Measurements from ENCODE around the gene BICD1. TPM values are rescaled to one million over a fixed set of nuclear protein-coding genes. Genes with fewer than 3 reads are reported as not detected.

Gene BICD1
- total and polyA plus RNA-seq, 2 donors (not counting 3 experiments of a cell fraction or from before 2014, with no cell fraction given) = 12.2 to 51.0 TPM

GRCh38 chr12:32377344-32378055 lies 270.9 kb downstream of the BICD1 start:
- Histone ChIP-seq H3K79me2 (ENCODE audit: control insufficient read depth, insufficient read depth, low read length) (no peaks in the 10 kb centered on the region), H3K9me1 (replicated peaks; ENCODE audit: control insufficient read depth, extremely low read depth, insufficient read depth, low read length) (no peaks in the 10 kb centered on the region), H3K4me1 (ENCODE audit: control insufficient read depth, extremely low read depth, insufficient read depth, low read length) (no peaks in the 10 kb centered on the region), H3K27ac (ENCODE audit: insufficient read depth, low read depth, low read length) (no peak overlapping the region), H3K27me3 (ENCODE audit: control insufficient read depth in 2 of 2, insufficient read depth in 2 of 2, low read length in 2 of 2) (no peaks in the 10 kb centered on the region), H3K9me3 (replicated peaks; ENCODE audit: control insufficient read depth, insufficient read depth, low read length) (no peaks in the 10 kb centered on the region), H3K36me3 (ENCODE audit: control insufficient read depth in 2 of 2, extremely low read depth in 1 of 2, insufficient read depth in 2 of 2, low read length in 2 of 2) (no peaks in the 10 kb centered on the region), H3K4me2 (ENCODE audit: insufficient read depth, low read length) (no peak overlapping the region), H2AFZ (ENCODE audit: low read depth, low read length) (no peak overlapping the region), H4K20me1 (replicated peaks; ENCODE audit: control insufficient read depth, extremely low read depth, insufficient read depth, low read length) (no peaks in the 10 kb centered on the region), H3K4me3 (replicated peaks in 1 of 3; ENCODE audit: insufficient read depth in 1 of 3, low read depth in 1 of 3, low read length in 3 of 3) (no peak overlapping the region), H3K9ac (replicated peaks; ENCODE audit: extremely low read depth, insufficient read depth, low read length) (no peak overlapping the region)
- dilution Hi-C loops (cut with MboI; ENCODE audit: extremely low pct_ligation_motif_present, low sequenced_read_pairs) = no loop called here
- BruUV-seq (replicated peaks) = no TSS peak
- intact Hi-C loops (cut with micrococcal nuclease) = no loop called here
- FAIRE-seq (no peak), DNase-seq (ENCODE audit: low read depth, low spot score) (no peak)
- ChIA-PET CTCF (interaction anchor here (1.2 to 1.9 kb wide), 3 partner anchors 12 to 280 kb away, joined by 3 to 5 read pairs (median 4); partner anchors contain the start of gene FGD4), POLR2A (no interaction called here)
- TF ChIP-seq POLR2AphosphoS5 (IDR thresholded peaks at IDR 0.05; ENCODE audit: insufficient read depth, low read depth, low read length) = no peak
- no peak for TF ChIP-seq JUN (IDR thresholded peaks at IDR 0.05; ENCODE audit: borderline replicate concordance, insufficient read depth, insufficient read length, low read depth)
- TF ChIP-seq GATA2 (IDR thresholded peaks at IDR 0.05; ENCODE audit: insufficient read depth, insufficient read length, low read depth, low read length) = no peak

GRCh38 chr12:32379213-32379612 lies 272.6 kb downstream of the BICD1 start:
- Histone ChIP-seq H3K4me1 (ENCODE audit: control insufficient read depth, extremely low read depth, insufficient read depth, low read length) (no peaks in the 10 kb centered on the region), H3K9ac (replicated peaks; ENCODE audit: extremely low read depth, insufficient read depth, low read length) (no peak overlapping the region), H2AFZ (ENCODE audit: low read depth, low read length) (no peak overlapping the region), H4K20me1 (replicated peaks; ENCODE audit: control insufficient read depth, extremely low read depth, insufficient read depth, low read length) (no peaks in the 10 kb centered on the region), H3K4me3 (replicated peaks in 1 of 3; ENCODE audit: insufficient read depth in 1 of 3, low read depth in 1 of 3, low read length in 3 of 3) (no peak overlapping the region), H3K9me3 (replicated peaks; ENCODE audit: control insufficient read depth, insufficient read depth, low read length) (no peaks in the 10 kb centered on the region), H3K27me3 (ENCODE audit: control insufficient read depth in 2 of 2, insufficient read depth in 2 of 2, low read length in 2 of 2) (no peaks in the 10 kb centered on the region), H3K27ac (ENCODE audit: insufficient read depth, low read depth, low read length) (no peak overlapping the region), H3K4me2 (ENCODE audit: insufficient read depth, low read length) (no peak overlapping the region), H3K79me2 (ENCODE audit: control insufficient read depth, insufficient read depth, low read length) (no peaks in the 10 kb centered on the region), H3K36me3 (ENCODE audit: control insufficient read depth in 2 of 2, extremely low read depth in 1 of 2, insufficient read depth in 2 of 2, low read length in 2 of 2) (no peaks in the 10 kb centered on the region), H3K9me1 (replicated peaks; ENCODE audit: control insufficient read depth, extremely low read depth, insufficient read depth, low read length) (no peaks in the 10 kb centered on the region)
- dilution Hi-C loops (cut with MboI; ENCODE audit: extremely low pct_ligation_motif_present, low sequenced_read_pairs) (no loop called here), intact Hi-C loops (cut with micrococcal nuclease) (no loop called here)
- no peak for FAIRE-seq
- BruUV-seq (replicated peaks) = no TSS peak
- no peak for DNase-seq (ENCODE audit: low read depth, low spot score)
- CTCF ChIA-PET = interaction anchor here (0.7 to 1.4 kb wide), 3 partner anchors 14 to 293 kb away, joined by 3 to 7 read pairs (median 5); no protein-coding TSS in a partner anchor
- TF ChIP-seq MYC (IDR thresholded peaks at IDR 0.05; ENCODE audit: low read depth, low read length) = no peak
- no peak for TF ChIP-seq JUN (IDR thresholded peaks at IDR 0.05; ENCODE audit: borderline replicate concordance, insufficient read depth, insufficient read length, low read depth)
- TF ChIP-seq MAX (IDR thresholded peaks at IDR 0.05; ENCODE audit: insufficient read depth, insufficient read length) = no peak
- TF ChIP-seq POLR2A (IDR thresholded peaks at IDR 0.05; ENCODE audit: low read depth, low read length) = no peak
- no peak for TF ChIP-seq FOS (IDR thresholded peaks at IDR 0.05; ENCODE audit: borderline replicate concordance, insufficient read depth, low read length)
- TF ChIP-seq, protein P1, sequence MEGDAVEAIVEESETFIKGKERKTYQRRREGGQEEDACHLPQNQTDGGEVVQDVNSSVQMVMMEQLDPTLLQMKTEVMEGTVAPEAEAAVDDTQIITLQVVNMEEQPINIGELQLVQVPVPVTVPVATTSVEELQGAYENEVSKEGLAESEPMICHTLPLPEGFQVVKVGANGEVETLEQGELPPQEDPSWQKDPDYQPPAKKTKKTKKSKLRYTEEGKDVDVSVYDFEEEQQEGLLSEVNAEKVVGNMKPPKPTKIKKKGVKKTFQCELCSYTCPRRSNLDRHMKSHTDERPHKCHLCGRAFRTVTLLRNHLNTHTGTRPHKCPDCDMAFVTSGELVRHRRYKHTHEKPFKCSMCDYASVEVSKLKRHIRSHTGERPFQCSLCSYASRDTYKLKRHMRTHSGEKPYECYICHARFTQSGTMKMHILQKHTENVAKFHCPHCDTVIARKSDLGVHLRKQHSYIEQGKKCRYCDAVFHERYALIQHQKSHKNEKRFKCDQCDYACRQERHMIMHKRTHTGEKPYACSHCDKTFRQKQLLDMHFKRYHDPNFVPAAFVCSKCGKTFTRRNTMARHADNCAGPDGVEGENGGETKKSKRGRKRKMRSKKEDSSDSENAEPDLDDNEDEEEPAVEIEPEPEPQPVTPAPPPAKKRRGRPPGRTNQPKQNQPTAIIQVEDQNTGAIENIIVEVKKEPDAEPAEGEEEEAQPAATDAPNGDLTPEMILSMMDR (IDR thresholded peaks at IDR 0.05; ENCODE audit: extremely low read depth in 1 of 2, insufficient read depth in 1 of 2, low read depth in 1 of 2, low read length in 2 of 2) = no peak
- TF ChIP-seq GATA2 (IDR thresholded peaks at IDR 0.05; ENCODE audit: insufficient read depth, insufficient read length, low read depth, low read length) = no peak
- no peak for TF ChIP-seq EZH2 (IDR thresholded peaks at IDR 0.05; ENCODE audit: borderline replicate concordance, low read depth, low read length, severe bottlenecking)
- no peak for TF ChIP-seq POLR2AphosphoS5 (IDR thresholded peaks at IDR 0.05; ENCODE audit: insufficient read depth, low read depth, low read length)
- POLR2A ChIA-PET = no interaction called here
